Measurements from ENCODE around the gene FBXL5.

FBXL5 gene

GRCh38 chr4:15556511-15557092, 98.6 kb downstream of the FBXL5 start:
- no peak for DNase-seq

Measured in activated CD4-positive, CD25-positive, alpha-beta regulatory T cell (primary cell).